K562 (cell line): ENCODE measurements around the gene VPS11. TPM values are rescaled to one million over a fixed set of nuclear protein-coding genes. Genes with fewer than 3 reads are reported as not detected.

Experiments used
- BRCA1 ChIP-seq, 2 experiments: fragments of 450-650 bp in 1 of 2; sonication (generic) in 1 of 2; formaldehyde crosslinking in 1 of 2; IDR thresholded peaks; 2 replicates each; pipeline versions ENCODE4 v1.5.0 to v1.6.1; 2017 to 2020; ENCODE audit warnings: mild to moderate bottlenecking in 1 of 2, missing genetic modification reagents in 1 of 2
- DDX20 ChIP-seq: fragments of 450-650 bp; IDR thresholded peaks from 2 replicates; pipeline ENCODE4 v1.6.1; 2016; ENCODE audit warnings: missing genetic modification characterization, low read depth, mild to moderate bottlenecking, missing compliant biosample characterization, moderate library complexity
- DMBX1 ChIP-seq: fragments of 250-450 bp; sonication (Bioruptor Pico); IDR thresholded peaks from 2 replicates; pipeline ENCODE4 v1.8.0; 2022; ENCODE audit warnings: inconsistent platforms, mild to moderate bottlenecking, moderate library complexity, borderline replicate concordance
- EZH2 ChIP-seq: IDR thresholded peaks from 2 replicates; pipeline ENCODE4 v1.6.1; 2012; ENCODE audit warnings: low read depth, mild to moderate bottlenecking, inconsistent platforms, low read length, borderline replicate concordance
- IRF2 ChIP-seq: sonication (generic); formaldehyde crosslinking; IDR thresholded peaks from 2 replicates; pipeline ENCODE4 v1.8.1; 2022; ENCODE audit warnings: mild to moderate bottlenecking, missing genetic modification reagents
- NBN ChIP-seq: fragments of 450-650 bp; IDR thresholded peaks from 2 replicates; pipeline ENCODE4 v1.6.1; 2016; ENCODE audit warnings: low read depth, mild to moderate bottlenecking
- NCOA1 ChIP-seq: fragments of 450-650 bp; IDR thresholded peaks from 2 replicates; pipeline ENCODE4 v1.6.1; 2016; ENCODE audit warnings: low read depth
- NCOR1 ChIP-seq: fragments of 450-650 bp; IDR thresholded peaks from 2 replicates; pipeline ENCODE4 v1.6.1; 2016; ENCODE audit warnings: mild to moderate bottlenecking, moderate library complexity
- NFIC ChIP-seq: fragments of 450-650 bp; IDR thresholded peaks from 2 replicates; pipeline ENCODE4 v1.6.1; 2017; ENCODE audit warnings: mild to moderate bottlenecking, inconsistent platforms
- NFRKB ChIP-seq: fragments of 450-650 bp; IDR thresholded peaks from 2 replicates; pipeline ENCODE4 v1.6.1; 2016; ENCODE audit warnings: low read depth
- PHB2 ChIP-seq: fragments of 450-650 bp; IDR thresholded peaks from 2 replicates; pipeline ENCODE4 v1.6.1; 2017; ENCODE audit warnings: low read depth
- RNF2 ChIP-seq: sonication (generic); IDR thresholded peaks from 2 replicates; pipeline ENCODE4 v1.6.1; 2016
- SPI1 ChIP-seq: IDR thresholded peaks from 2 replicates; pipeline ENCODE4 v1.6.1; 2011; ENCODE audit warnings: low read depth, low read length, control low read depth, borderline replicate concordance
- ZBTB9 ChIP-seq: fragments of 450-650 bp; formaldehyde crosslinking; IDR thresholded peaks from 2 replicates; pipeline ENCODE4 v1.4.0; 2020; ENCODE audit warnings: mild to moderate bottlenecking, moderate library complexity
- ZKSCAN1 ChIP-seq: fragments of 150-350 bp; IDR thresholded peaks from 2 replicates; pipeline ENCODE4 v1.6.1; 2016; ENCODE audit warnings: low read depth, low read length
- ZNF134 ChIP-seq: fragments of 250-450 bp; sonication (Bioruptor Pico); conservative IDR thresholded peaks from 2 replicates; pipeline ENCODE4 v1.4.0; 2020
- ZNF140 ChIP-seq: fragments of 250-450 bp; sonication (Bioruptor Pico); IDR thresholded peaks from 2 replicates; pipeline ENCODE4 v1.8.0; 2021; ENCODE audit warnings: moderate library complexity, mild to moderate bottlenecking, inconsistent platforms
- ZNF165 ChIP-seq: fragments of 250-450 bp; sonication (Bioruptor Pico); IDR thresholded peaks from 2 replicates; pipeline ENCODE4 v1.4.0; 2020; ENCODE audit warnings: borderline replicate concordance
- ZNF655 ChIP-seq: fragments of 250-450 bp; sonication (Bioruptor Pico); IDR thresholded peaks from 2 replicates; pipeline ENCODE4 v1.5.0; 2021
- ZSCAN29 ChIP-seq: fragments of 450-650 bp; IDR thresholded peaks from 2 replicates; pipeline ENCODE4 v1.6.1; 2017
- ZSCAN32 ChIP-seq: fragments of 450-650 bp; formaldehyde crosslinking; IDR thresholded peaks from 2 replicates; pipeline ENCODE4 v1.4.0; 2020; ENCODE audit warnings: mild to moderate bottlenecking, moderate library complexity
- polyA plus RNA-seq, 8 experiments: library from polyadenylated mRNA; depleted of rRNA in 4 of 8; stranded (reverse) in 5 of 8; unstranded in 3 of 8; fragments of >200 nt; fragmentation: Nextera tagmentation in 2 of 8; fragmentation: Illumina TruSeq in 1 of 8; extraction: Ambion mirVana in 2 of 8; extraction: Trizol in 1 of 8; gene quantifications; 2 replicates each; pipeline versions ENCODE4 v1.2.1 to v1.2.3, GENCODE V29; 2011 to 2014; ENCODE audit warnings: inconsistent platforms in 1 of 8, missing spikeins in 1 of 8
- total RNA-seq, 7 experiments: library from RNA; depleted of rRNA in 6 of 7; stranded (reverse); fragments of >200 nt in 6 of 7; fragmentation: Illumina TruSeq in 2 of 7; extraction: Trizol in 2 of 7; gene quantifications; 2 replicates each; pipeline versions ENCODE4 v1.2.1 to v1.2.3, GENCODE V29; 2011 to 2021; ENCODE audit warnings: low replicate concordance in 1 of 7
- TF ChIP-seq, protein P1 (sequence below): fragments of 450-650 bp; IDR thresholded peaks from 2 replicates; pipeline ENCODE4 v1.6.1; 2016; ENCODE audit warnings: borderline replicate concordance
- TF ChIP-seq, protein P2 (sequence below): fragments of 450-650 bp; formaldehyde crosslinking; conservative IDR thresholded peaks from 2 replicates; pipeline ENCODE4 v1.4.0; 2022; ENCODE audit warnings: mild to moderate bottlenecking, missing genetic modification characterization
- TF ChIP-seq, protein P3 (sequence below): fragments of 450-650 bp; formaldehyde crosslinking; IDR thresholded peaks from 2 replicates; pipeline ENCODE4 v1.4.0; 2022; ENCODE audit warnings: mild to moderate bottlenecking, moderate library complexity

VPS11 gene
- total and polyA plus RNA-seq, 9 of the 15 experiments (the other 6 are each of a cell fraction or from before 2014, with no cell fraction given) = 14.1 to 35.5 (median 27.5) TPM

DNA sequence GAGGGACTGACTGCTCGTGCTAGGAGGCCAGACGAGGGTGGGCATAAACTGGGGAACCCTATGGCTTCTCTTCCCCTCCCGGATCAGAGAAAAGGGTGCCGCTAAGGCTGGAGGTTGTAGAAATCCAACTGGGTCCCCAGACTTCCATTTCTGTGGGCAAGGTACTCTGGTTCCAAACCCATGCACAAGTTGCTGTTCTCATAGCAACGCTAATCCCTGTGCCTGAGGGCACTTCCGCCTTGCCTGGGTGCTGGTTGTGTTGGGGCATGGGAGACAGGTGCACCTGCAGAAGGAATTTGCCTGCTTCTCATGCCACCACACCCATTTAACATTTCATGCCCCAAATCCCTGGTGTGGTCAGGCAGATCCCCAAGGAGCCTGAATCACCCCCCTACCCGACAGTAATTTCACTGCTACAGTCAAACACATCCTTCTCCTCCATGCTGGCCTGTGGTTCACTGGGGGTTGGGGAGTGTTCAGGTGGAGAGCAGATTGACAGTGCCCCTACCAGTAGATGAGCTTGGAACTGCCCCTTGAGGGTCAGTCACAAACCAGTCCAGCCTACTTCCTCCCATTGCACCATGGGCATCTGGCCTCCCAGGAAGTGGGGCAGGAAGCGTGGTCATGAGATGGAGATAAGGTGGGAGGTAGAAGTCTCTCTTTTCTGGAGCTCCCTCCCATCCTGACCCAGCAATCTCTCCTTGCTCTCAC, 40.7 kb downstream of the VPS11 start (continued):
- TF ChIP-seq ZBTB9 (CRISPR knock-in tag) (no peak), PHB2 (no peak), ZNF165 (no peak), ZSCAN32 (no peak), ZSCAN29 (no peak), DMBX1 (CRISPR knock-in tag) (no peak), NCOA1 (0 out of 2 replicates have a peak, but pooled peaks have one; percentile 24), NFIC (no peak), NCOR1 (no peak; the same call in 1 of the 2 replicates), ZKSCAN1 (no peak), BRCA1 (IDR thresholded peaks at IDR 0.05) (no peak), BRCA1 (CRISPR knock-in tag; IDR thresholded peaks at IDR 0.05) (no peak), RNF2 (peak; percentile 56; the same call in 1 of the 2 replicates), DDX20 (tag) (no peak), IRF2 (no peak), ZNF655 (no peak), SPI1 (peak; percentile 86; the same call in 1 of the 2 replicates), NFRKB (no peak), ZNF134 (CRISPR knock-in tag) (no peak), ZNF140 (no peak), NBN (peak; percentile 41; the same call in 1 of the 2 replicates), EZH2 (no peak)
- TF ChIP-seq, protein P1, sequence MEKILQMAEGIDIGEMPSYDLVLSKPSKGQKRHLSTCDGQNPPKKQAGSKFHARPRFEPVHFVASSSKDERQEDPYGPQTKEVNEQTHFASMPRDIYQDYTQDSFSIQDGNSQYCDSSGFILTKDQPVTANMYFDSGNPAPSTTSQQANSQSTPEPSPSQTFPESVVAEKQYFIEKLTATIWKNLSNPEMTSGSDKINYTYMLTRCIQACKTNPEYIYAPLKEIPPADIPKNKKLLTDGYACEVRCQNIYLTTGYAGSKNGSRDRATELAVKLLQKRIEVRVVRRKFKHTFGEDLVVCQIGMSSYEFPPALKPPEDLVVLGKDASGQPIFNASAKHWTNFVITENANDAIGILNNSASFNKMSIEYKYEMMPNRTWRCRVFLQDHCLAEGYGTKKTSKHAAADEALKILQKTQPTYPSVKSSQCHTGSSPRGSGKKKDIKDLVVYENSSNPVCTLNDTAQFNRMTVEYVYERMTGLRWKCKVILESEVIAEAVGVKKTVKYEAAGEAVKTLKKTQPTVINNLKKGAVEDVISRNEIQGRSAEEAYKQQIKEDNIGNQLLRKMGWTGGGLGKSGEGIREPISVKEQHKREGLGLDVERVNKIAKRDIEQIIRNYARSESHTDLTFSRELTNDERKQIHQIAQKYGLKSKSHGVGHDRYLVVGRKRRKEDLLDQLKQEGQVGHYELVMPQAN = peak; percentile 53; the same call in 1 of the 2 replicates
- TF ChIP-seq, protein P2, sequence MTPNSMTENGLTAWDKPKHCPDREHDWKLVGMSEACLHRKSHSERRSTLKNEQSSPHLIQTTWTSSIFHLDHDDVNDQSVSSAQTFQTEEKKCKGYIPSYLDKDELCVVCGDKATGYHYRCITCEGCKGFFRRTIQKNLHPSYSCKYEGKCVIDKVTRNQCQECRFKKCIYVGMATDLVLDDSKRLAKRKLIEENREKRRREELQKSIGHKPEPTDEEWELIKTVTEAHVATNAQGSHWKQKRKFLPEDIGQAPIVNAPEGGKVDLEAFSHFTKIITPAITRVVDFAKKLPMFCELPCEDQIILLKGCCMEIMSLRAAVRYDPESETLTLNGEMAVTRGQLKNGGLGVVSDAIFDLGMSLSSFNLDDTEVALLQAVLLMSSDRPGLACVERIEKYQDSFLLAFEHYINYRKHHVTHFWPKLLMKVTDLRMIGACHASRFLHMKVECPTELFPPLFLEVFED (CRISPR knock-in tag) = no peak
- TF ChIP-seq, protein P3, sequence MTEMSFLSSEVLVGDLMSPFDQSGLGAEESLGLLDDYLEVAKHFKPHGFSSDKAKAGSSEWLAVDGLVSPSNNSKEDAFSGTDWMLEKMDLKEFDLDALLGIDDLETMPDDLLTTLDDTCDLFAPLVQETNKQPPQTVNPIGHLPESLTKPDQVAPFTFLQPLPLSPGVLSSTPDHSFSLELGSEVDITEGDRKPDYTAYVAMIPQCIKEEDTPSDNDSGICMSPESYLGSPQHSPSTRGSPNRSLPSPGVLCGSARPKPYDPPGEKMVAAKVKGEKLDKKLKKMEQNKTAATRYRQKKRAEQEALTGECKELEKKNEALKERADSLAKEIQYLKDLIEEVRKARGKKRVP (CRISPR knock-in tag) = no peak
